ENCODE results near the gene DHX57. TPM values are rescaled to one million over a fixed set of nuclear protein-coding genes. Genes with fewer than 3 reads are reported as not detected.

The DHX57 gene
- total and polyA plus RNA-seq, 2 donors (not counting 3 experiments of a cell fraction or from before 2014, with no cell fraction given) = 8.7 to 28.2 TPM

DNA sequence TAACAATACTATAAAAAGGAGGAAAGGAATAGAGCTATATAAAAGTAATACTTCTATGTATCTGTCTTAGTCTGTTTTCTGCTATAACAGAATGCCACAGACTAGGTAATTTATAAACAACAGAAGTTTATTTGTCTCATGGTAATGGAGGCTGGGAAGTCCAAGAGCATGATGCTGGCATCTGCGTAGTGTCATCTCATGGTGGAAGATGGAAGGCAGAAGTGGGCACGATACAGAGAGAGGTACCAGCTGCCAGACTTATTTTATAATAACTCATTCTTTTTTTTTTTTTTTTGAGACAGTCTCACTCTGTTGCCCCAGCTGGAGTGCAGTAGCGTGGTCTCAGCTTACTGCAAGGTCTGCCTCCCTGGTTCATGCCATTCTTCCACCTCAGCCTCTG, 4.3 kb downstream of the DHX57 start:
- peaks cover 11% of the 10 kb centered on the region for H3K4me1 ChIP-seq (ENCODE audit: control insufficient read depth, extremely low read depth, insufficient read depth, low read length)
- intact Hi-C loops (cut with micrococcal nuclease) (no loop called here), dilution Hi-C loops (cut with MboI; ENCODE audit: extremely low pct_ligation_motif_present, low sequenced_read_pairs) (no loop called here)
- no TSS peak for BruUV-seq (replicated peaks)
- peaks cover 25% of the 10 kb centered on the region for H3K79me2 ChIP-seq (ENCODE audit: control insufficient read depth, insufficient read depth, low read length)
- no peak overlapping the region for H3K4me3 ChIP-seq (replicated peaks in 1 of 3; ENCODE audit: insufficient read depth in 1 of 3, low read depth in 1 of 3, low read length in 3 of 3)
- TF ChIP-seq POLR2A (IDR thresholded peaks at IDR 0.05; ENCODE audit: low read depth, low read length) = no peak
- TF ChIP-seq, protein P1, sequence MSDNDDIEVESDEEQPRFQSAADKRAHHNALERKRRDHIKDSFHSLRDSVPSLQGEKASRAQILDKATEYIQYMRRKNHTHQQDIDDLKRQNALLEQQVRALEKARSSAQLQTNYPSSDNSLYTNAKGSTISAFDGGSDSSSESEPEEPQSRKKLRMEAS (IDR thresholded peaks at IDR 0.05; ENCODE audit: insufficient read depth, insufficient read length) = no peak
- TF ChIP-seq MYC (IDR thresholded peaks at IDR 0.05; ENCODE audit: low read depth, low read length) = no peak
- no peak for TF ChIP-seq EZH2 (IDR thresholded peaks at IDR 0.05; ENCODE audit: borderline replicate concordance, low read depth, low read length, severe bottlenecking)
- no peak for TF ChIP-seq JUN (IDR thresholded peaks at IDR 0.05; ENCODE audit: borderline replicate concordance, insufficient read depth, insufficient read length, low read depth)
- no peak for TF ChIP-seq POLR2AphosphoS5 (IDR thresholded peaks at IDR 0.05; ENCODE audit: insufficient read depth, low read depth, low read length)
- TF ChIP-seq, protein P2, sequence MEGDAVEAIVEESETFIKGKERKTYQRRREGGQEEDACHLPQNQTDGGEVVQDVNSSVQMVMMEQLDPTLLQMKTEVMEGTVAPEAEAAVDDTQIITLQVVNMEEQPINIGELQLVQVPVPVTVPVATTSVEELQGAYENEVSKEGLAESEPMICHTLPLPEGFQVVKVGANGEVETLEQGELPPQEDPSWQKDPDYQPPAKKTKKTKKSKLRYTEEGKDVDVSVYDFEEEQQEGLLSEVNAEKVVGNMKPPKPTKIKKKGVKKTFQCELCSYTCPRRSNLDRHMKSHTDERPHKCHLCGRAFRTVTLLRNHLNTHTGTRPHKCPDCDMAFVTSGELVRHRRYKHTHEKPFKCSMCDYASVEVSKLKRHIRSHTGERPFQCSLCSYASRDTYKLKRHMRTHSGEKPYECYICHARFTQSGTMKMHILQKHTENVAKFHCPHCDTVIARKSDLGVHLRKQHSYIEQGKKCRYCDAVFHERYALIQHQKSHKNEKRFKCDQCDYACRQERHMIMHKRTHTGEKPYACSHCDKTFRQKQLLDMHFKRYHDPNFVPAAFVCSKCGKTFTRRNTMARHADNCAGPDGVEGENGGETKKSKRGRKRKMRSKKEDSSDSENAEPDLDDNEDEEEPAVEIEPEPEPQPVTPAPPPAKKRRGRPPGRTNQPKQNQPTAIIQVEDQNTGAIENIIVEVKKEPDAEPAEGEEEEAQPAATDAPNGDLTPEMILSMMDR (IDR thresholded peaks at IDR 0.05; ENCODE audit: extremely low read depth in 1 of 2, insufficient read depth in 1 of 2, low read depth in 1 of 2, low read length in 2 of 2) = no peak
- TF ChIP-seq GATA2 (IDR thresholded peaks at IDR 0.05; ENCODE audit: insufficient read depth, insufficient read length, low read depth, low read length) = no peak
- H3K4me2 ChIP-seq (ENCODE audit: insufficient read depth, low read length) = no peak overlapping the region
- ChIA-PET POLR2A (no interaction called here), CTCF (no interaction called here)
- no peak for DNase-seq (ENCODE audit: low read depth, low spot score)
- H3K36me3 ChIP-seq (ENCODE audit: control insufficient read depth in 2 of 2, extremely low read depth in 1 of 2, insufficient read depth in 2 of 2, low read length in 2 of 2) = no peaks in the 10 kb centered on the region
- H4K20me1 ChIP-seq (replicated peaks; ENCODE audit: control insufficient read depth, extremely low read depth, insufficient read depth, low read length) = no peaks in the 10 kb centered on the region
- no peak overlapping the region for H3K9ac ChIP-seq (replicated peaks; ENCODE audit: extremely low read depth, insufficient read depth, low read length)
- H3K9me3 ChIP-seq (replicated peaks; ENCODE audit: control insufficient read depth, insufficient read depth, low read length) = no peaks in the 10 kb centered on the region
- H3K27ac ChIP-seq (ENCODE audit: insufficient read depth, low read depth, low read length) = no peak overlapping the region
- FAIRE-seq = no peak
- no peaks in the 10 kb centered on the region for H3K27me3 ChIP-seq (ENCODE audit: control insufficient read depth in 2 of 2, insufficient read depth in 2 of 2, low read length in 2 of 2)
- H3K9me1 ChIP-seq (replicated peaks; ENCODE audit: control insufficient read depth, extremely low read depth, insufficient read depth, low read length) = no peaks in the 10 kb centered on the region
- H2AFZ ChIP-seq (ENCODE audit: low read depth, low read length) = no peak overlapping the region
